ENCODE data around the gene HOXB7. TPM values are rescaled to one million over a fixed set of nuclear protein-coding genes. Genes with fewer than 3 reads are reported as not detected.

Gene HOXB7
- total and polyA plus RNA-seq, 7 donors, result 0.85 to 3.0 (median 1.6) TPM

DNA sequence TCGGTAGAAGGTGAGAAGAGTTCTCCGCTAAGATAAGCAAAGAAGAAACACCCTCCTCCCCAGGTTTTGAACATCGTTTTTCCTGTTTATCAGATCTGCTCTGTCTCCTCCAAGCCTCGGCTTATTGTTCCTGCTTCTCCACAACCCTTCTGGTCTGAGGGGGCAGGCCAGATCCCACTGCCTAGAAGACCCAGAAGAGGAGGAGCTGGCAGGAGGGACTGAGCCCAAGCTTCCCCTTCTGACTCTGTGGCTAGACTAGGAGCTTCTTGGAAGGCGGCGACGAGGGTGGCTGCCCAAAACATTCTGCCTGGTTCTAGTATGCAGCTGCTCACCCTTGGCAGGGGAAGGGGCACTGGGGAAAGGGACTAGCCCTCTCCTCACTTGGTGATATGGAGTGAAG, 12.1 kb downstream of the HOXB7 start:
- no peak for ATAC-seq
- TF ChIP-seq, protein P1, sequence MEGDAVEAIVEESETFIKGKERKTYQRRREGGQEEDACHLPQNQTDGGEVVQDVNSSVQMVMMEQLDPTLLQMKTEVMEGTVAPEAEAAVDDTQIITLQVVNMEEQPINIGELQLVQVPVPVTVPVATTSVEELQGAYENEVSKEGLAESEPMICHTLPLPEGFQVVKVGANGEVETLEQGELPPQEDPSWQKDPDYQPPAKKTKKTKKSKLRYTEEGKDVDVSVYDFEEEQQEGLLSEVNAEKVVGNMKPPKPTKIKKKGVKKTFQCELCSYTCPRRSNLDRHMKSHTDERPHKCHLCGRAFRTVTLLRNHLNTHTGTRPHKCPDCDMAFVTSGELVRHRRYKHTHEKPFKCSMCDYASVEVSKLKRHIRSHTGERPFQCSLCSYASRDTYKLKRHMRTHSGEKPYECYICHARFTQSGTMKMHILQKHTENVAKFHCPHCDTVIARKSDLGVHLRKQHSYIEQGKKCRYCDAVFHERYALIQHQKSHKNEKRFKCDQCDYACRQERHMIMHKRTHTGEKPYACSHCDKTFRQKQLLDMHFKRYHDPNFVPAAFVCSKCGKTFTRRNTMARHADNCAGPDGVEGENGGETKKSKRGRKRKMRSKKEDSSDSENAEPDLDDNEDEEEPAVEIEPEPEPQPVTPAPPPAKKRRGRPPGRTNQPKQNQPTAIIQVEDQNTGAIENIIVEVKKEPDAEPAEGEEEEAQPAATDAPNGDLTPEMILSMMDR (IDR thresholded peaks at IDR 0.05), result no peak
- no peak overlapping the region for H3K27ac ChIP-seq
- WGBS, 3 donors, result 28 to 40% (median 32%) methylated on average over 7 of the region's 7 CpGs
- peak overlapping the region; percentile 73 for H3K4me3 ChIP-seq
- H3K4me1 ChIP-seq, result peaks cover 10% of the 10 kb centered on the region
- H3K36me3 ChIP-seq (ENCODE audit: insufficient read depth in 1 of 2, low read depth in 1 of 2), result no peaks in the 10 kb centered on the region
- intact Hi-C loops (cut with DNase I), result loop anchor here in 1 of 2 donors (10.0 kb wide), 1 partner anchor 574 kb away; no protein-coding TSS in a partner anchor
- peaks cover 0 to 93% (median 45%) of the 10 kb centered on the region in 3 donors for H3K27me3 ChIP-seq (ENCODE audit: insufficient read depth in 3 of 3, low read length in 2 of 3)
- H3K9me3 ChIP-seq, result no peaks in the 10 kb centered on the region
- DNase-seq, result no peak

DNA sequence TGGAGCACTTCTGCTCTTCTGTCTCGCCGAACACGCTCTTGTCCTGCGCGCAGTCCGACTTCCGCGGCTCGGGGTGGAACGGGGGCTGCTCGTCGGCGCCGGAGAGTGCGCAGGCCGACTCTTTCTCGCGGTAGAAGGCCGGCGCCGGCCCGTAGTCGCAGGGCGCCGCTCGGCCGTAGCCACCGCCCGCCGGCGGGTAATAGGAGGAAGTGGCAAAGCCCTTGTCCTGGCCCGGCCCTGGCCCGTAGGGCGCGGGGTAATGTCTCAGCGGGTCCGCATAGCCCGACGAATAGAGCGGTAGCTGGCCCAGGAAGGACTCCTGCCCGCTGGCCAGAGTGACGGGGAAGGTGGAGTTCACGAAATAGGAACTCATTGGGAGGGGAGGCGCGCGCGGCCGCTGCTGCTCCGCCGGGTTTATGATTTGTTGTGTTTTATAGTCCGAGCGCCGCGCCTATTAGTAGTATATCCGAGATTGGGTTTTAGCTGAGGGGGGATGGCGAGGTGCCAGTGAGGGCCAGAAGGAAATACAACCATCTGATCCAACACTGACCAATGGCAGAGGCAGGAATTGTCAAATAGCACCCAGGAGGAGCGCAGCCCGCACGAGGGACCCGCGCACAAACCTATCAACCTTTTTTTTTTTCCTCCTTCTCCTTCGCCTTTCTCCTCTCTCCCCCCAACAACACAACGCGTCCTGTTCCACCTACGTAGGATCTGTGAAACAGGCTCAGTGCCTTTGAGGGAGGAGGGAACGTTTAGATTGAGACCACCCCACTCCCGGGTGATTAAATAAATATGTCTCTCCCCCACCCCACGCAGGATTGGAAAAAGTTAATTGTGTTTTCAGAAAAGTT, 12.8 kb downstream of the HOXB7 start:
- TF ChIP-seq, protein P1 (IDR thresholded peaks at IDR 0.05), result no peak
- peak overlapping the region; percentile 68 for H3K27ac ChIP-seq
- WGBS, 3 donors, result 1 to 4% (median 2%) methylated on average over 55 to 68 of the region's 68 CpGs
- no peaks in the 10 kb centered on the region for H3K36me3 ChIP-seq (ENCODE audit: insufficient read depth in 1 of 2, low read depth in 1 of 2)
- no peaks in the 10 kb centered on the region for H3K9me3 ChIP-seq
- H3K4me3 ChIP-seq, result peak overlapping the region; percentile 73
- intact Hi-C loops (cut with DNase I), result loop anchor here in 1 of 2 donors (10.0 kb wide), 1 partner anchor 573 kb away; no protein-coding TSS in a partner anchor
- ATAC-seq (peak; percentile 46 to 60 (median 52)), DNase-seq (peak; percentile 76 to 78)
- peaks cover 0 to 91% (median 47%) of the 10 kb centered on the region in 3 donors for H3K27me3 ChIP-seq (ENCODE audit: insufficient read depth in 3 of 3, low read length in 2 of 3)
- H3K4me1 ChIP-seq, result peaks cover 10% of the 10 kb centered on the region

DNA sequence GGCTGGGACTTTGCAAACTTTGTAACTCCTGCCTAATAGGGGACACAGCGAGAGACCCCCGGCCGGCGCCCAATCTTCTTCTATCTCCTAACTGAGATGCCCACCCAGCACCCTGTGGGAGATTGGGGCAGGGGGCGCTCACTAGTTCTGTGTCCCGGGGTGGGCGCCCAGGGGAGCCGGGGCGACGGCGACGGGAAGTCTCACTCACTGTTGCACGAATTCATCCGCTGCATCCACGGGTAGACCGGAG, 13.4 kb downstream of the HOXB7 start:
- Histone ChIP-seq H3K36me3 (ENCODE audit: insufficient read depth in 1 of 2, low read depth in 1 of 2) (no peaks in the 10 kb centered on the region), H3K27me3 (ENCODE audit: insufficient read depth in 3 of 3, low read length in 2 of 3) (peaks cover 0 to 90% (median 47%) of the 10 kb centered on the region in 3 donors), H3K4me1 (peaks cover 10% of the 10 kb centered on the region), H3K9me3 (no peaks in the 10 kb centered on the region), H3K4me3 (peak overlapping the region; percentile 73), H3K27ac (peak overlapping the region; percentile 68)
- intact Hi-C loops (cut with DNase I), result loop anchor here in 1 of 2 donors (10.0 kb wide), 1 partner anchor 573 kb away; no protein-coding TSS in a partner anchor
- TF ChIP-seq, protein P1 (IDR thresholded peaks at IDR 0.05), result no peak
- DNase-seq (no peak), ATAC-seq (no peak)
- 3 to 4% (median 4%) methylated on average over 10 to 16 of the region's 16 CpGs for WGBS, 3 donors

DNA sequence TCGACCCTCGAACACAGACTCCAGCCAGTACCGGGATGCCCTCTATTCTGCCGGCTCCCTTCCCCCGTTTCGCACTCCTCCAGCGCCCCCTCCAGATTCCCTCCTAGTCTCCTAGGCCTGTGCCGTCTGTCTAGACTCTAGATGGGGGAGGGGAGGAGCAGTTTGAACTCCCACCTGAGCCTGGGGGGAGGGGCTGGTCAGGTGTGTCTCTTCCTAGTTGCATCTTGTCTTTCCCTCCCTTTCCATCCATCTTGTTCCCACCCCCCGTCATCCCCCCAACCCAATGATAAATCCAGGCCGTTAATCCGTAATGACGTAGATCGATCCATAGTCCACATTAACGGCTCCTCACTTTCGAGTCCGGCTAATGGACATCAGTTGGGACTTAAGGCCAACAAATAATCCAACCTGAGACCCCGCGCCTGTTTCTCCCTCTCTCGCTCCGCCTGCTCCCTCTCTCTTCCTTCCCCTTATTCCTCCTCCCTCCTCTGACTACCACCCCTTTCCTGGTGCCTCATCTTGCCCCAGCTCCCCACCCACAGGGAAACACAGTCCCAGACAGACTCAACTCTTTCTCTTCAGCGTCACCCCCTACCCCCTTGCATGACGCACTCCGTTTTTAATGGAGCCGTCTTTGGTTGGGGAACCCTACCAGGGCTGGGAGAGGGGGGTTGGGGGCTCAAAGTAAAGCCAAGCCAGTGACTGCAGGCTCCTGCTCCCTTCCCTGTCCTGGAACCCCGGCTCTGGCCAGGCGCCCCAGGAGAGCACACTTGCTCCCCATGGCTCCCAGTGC, 13.9 kb downstream of the HOXB7 start:
- Histone ChIP-seq H3K36me3 (ENCODE audit: insufficient read depth in 1 of 2, low read depth in 1 of 2) (no peaks in the 10 kb centered on the region), H3K27me3 (ENCODE audit: insufficient read depth in 3 of 3, low read length in 2 of 3) (peaks cover 0 to 90% (median 46%) of the 10 kb centered on the region in 3 donors), H3K9me3 (no peaks in the 10 kb centered on the region), H3K4me1 (peaks cover 10% of the 10 kb centered on the region), H3K27ac (peak overlapping the region; percentile 68), H3K4me3 (peak overlapping the region; percentile 73)
- DNase-seq (no peak), ATAC-seq (no peak)
- intact Hi-C loops (cut with DNase I), result loop anchor here in 1 of 2 donors (10.0 kb wide), 1 partner anchor 572 kb away; no protein-coding TSS in a partner anchor
- 20 to 34% (median 22%) methylated on average over 24 to 26 of the region's 26 CpGs for WGBS, 3 donors
- TF ChIP-seq, protein P1 (IDR thresholded peaks at IDR 0.05), result no peak

Data from psoas muscle (tissue), 8 donors.